Measurements from ENCODE around the gene ELP5. TPM values are rescaled to one million over a fixed set of nuclear protein-coding genes. Genes with fewer than 3 reads are reported as not detected.

Gene ELP5
- total and polyA plus RNA-seq, 3 donors from 2014 or later: 107 to 295 (median 123) TPM

DNA sequence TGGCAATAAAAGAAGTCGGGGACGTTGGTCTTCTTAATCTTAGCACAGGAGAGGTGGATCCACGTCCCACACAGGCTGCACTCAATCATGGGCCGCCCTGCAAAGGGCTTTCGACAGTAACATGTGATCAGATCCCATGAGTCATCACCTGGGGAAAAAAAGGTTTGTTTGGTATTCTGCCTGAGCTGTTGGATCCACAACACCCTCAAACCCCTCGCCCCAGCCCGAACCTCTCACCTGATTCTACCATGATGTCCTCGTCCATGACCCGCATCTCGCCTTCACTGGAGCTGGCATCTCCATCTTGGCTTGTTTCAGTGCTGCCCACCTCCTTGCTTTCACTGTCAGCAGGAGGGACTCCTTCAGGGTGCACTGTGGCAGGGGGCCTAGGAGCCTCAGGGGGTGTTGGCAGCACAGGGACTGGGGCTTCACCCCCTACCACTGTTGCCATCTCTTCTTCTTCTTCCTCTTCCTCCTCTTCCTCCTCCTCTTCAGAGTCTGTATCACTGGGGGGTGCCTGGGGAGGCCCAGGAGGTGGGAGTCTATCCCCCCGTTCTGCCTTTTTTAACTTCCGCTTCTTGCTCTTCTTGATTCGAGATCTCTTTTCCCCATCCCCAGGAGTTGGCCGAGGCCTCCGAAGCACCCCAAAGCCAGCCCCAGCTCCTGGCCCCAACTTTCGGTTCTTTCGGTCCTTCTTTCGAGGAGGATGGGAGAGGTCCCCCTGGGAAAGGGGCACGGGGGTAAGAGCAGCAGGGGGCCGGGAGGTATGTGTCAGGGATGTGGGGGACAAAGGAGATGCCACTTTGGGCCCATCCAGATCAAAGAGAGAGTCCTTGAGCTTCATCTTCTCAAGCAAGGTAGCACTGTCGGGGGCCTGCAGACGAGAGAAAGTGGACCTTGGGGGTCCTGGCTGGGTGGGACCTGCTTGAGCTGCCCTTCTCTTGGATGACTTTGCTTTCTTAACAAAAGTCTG lies 16.0 kb upstream of the ELP5 start:
- H3K4me3 ChIP-seq: no peak overlapping the region
- no peak for DNase-seq
- TF ChIP-seq CTCF (IDR thresholded peaks at IDR 0.05): no peak
- no peak for TF ChIP-seq POLR2A (IDR thresholded peaks at IDR 0.05)
- H3K4me1 ChIP-seq: peaks cover 53% of the 10 kb centered on the region
- peak overlapping the region in 1 of 2 donors; percentile 8 for H3K27ac ChIP-seq
- H3K27me3 ChIP-seq: no peaks in the 10 kb centered on the region
- no peaks in the 10 kb centered on the region for H3K9me3 ChIP-seq
- 82 to 85% methylated on average over 14 to 22 of the region's 22 CpGs for WGBS, 2 donors
- intact Hi-C loops (cut with DNase I; ENCODE audit: low total_unique reads): no loop called here
- H3K36me3 ChIP-seq (ENCODE audit: low read depth, missing control alignments): no peaks in the 10 kb centered on the region

- Histone ChIP-seq H3K27me3 (no peaks in the 10 kb centered on the region), H3K4me1 (peaks cover 58% of the 10 kb centered on the region), H3K27ac (peak overlapping the region in 1 of 2 donors; percentile 97), H3K36me3 (ENCODE audit: low read depth, missing control alignments) (no peaks in the 10 kb centered on the region), H3K4me3 (no peak overlapping the region), H3K9me3 (no peaks in the 10 kb centered on the region)
- 76 to 78% methylated on average over 6 of the region's 6 CpGs for WGBS, 2 donors
- intact Hi-C loops (cut with DNase I; ENCODE audit: low total_unique reads): no loop called here
- DNase-seq: no peak
- no peak for TF ChIP-seq POLR2A (IDR thresholded peaks at IDR 0.05)
- no peak for TF ChIP-seq CTCF (IDR thresholded peaks at IDR 0.05)
Observed at GRCh38 chr17:7236808-7237207, 15.2 kb upstream of the ELP5 start.

DNA sequence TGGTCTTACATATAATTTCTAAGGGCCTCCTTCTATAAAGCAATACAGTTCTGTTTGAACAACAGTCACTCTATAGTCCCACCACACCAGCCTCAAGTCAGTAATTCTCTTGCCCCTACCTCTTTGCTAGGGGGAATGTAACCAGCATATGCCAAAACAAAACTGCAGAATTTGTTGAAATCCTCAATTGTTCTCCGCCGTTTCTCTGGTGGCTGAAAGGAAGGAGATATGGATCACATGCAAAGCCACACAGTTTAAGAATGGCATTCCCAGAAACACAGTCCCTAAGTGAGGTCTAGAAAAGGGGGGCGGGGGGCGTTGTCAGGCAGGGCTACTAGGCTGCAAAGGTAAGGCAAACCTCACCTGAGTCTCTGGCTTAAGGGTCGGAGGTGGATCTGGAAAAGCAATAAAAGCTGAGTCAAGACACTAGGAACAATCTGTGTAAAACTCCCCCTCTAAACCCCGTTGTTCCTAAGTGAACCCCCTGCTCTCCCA lies 14.7 kb upstream of the ELP5 start:
- Histone ChIP-seq H3K4me1 (peaks cover 54% of the 10 kb centered on the region), H3K27ac (peak overlapping the region; percentile 97 to 99), H3K27me3 (no peaks in the 10 kb centered on the region), H3K4me3 (peak overlapping the region; percentile 84 to 99), H3K36me3 (ENCODE audit: low read depth, missing control alignments) (no peaks in the 10 kb centered on the region), H3K9me3 (no peaks in the 10 kb centered on the region)
- intact Hi-C loops (cut with DNase I; ENCODE audit: low total_unique reads): no loop called here
- no peak for DNase-seq
- TF ChIP-seq CTCF (IDR thresholded peaks at IDR 0.05) (no peak), POLR2A (IDR thresholded peaks at IDR 0.05) (no peak)
- 15 to 26% methylated on average over 5 to 6 of the region's 6 CpGs for WGBS, 2 donors

GRCh38 chr17:7237761-7238419 lies 14.1 kb upstream of the ELP5 start:
- no peaks in the 10 kb centered on the region for H3K36me3 ChIP-seq (ENCODE audit: low read depth, missing control alignments)
- peaks cover 48% of the 10 kb centered on the region for H3K4me1 ChIP-seq
- intact Hi-C loops (cut with DNase I; ENCODE audit: low total_unique reads): no loop called here
- TF ChIP-seq POLR2A (IDR thresholded peaks at IDR 0.05) (no peak), CTCF (IDR thresholded peaks at IDR 0.05) (no peak)
- H3K27me3 ChIP-seq: no peaks in the 10 kb centered on the region
- no peaks in the 10 kb centered on the region for H3K9me3 ChIP-seq
- peak; percentile 87 for DNase-seq
- peak overlapping the region; percentile 97 to 99 for H3K27ac ChIP-seq
- H3K4me3 ChIP-seq: peak overlapping the region; percentile 84 to 99
- WGBS, 2 donors: 2% methylated on average over 13 to 58 of the region's 73 CpGs

All from testis (tissue), 3 donors.